C4-2B (cell line): ENCODE data around the gene OR51M1.
"Not testable (repeated sequence)": the region's sequence is repeated elsewhere in the genome, so short reads cannot be mapped to it uniquely, and the experiment has no call there.

Experiments used
- H3K27ac ChIP-seq: fragments of 450-650 bp; 2 replicates; pipeline ENCODE4 v1.5.1; 2017
- CTCF ChIP-seq: fragments of 450-650 bp; conservative IDR thresholded peaks from 2 replicates; pipeline ENCODE4 v1.5.1; 2017; ENCODE audit warnings: mild to moderate bottlenecking
- ZFX ChIP-seq: fragments of 450-650 bp; IDR thresholded peaks from 2 replicates; pipeline ENCODE4 v1.6.1; 2017

The OR51M1 gene

GRCh38 chr11:5383576-5383975 lies at the start of gene OR51M1:
TSS of gene OR51M1 (plus strand) at chr11:5383812. CDS start at chr11:5389399, 5,587 bp downstream.
- no peak within 1 kb of the TSS for H3K27ac ChIP-seq
- TF ChIP-seq ZFX (no peak), CTCF (no peak)

GRCh38 chr11:5335170-5335569 lies 48.4 kb upstream of the OR51M1 start:
- TF ChIP-seq CTCF (no peak), ZFX (no peak)
- H3K27ac ChIP-seq, result no peak overlapping the region

GRCh38 chr11:5336331-5336730 lies 47.3 kb upstream of the OR51M1 start:
- TF ChIP-seq CTCF (no peak), ZFX (no peak)
- no peak overlapping the region for H3K27ac ChIP-seq

GRCh38 chr11:5337253-5337652 lies 46.4 kb upstream of the OR51M1 start:
- H3K27ac ChIP-seq, result not testable (repeated sequence)

- H3K27ac ChIP-seq, result no peak overlapping the region
- TF ChIP-seq CTCF (no peak), ZFX (no peak)
Observed at GRCh38 chr11:5339771-5340322, 43.8 kb upstream of the OR51M1 start.

DNA sequence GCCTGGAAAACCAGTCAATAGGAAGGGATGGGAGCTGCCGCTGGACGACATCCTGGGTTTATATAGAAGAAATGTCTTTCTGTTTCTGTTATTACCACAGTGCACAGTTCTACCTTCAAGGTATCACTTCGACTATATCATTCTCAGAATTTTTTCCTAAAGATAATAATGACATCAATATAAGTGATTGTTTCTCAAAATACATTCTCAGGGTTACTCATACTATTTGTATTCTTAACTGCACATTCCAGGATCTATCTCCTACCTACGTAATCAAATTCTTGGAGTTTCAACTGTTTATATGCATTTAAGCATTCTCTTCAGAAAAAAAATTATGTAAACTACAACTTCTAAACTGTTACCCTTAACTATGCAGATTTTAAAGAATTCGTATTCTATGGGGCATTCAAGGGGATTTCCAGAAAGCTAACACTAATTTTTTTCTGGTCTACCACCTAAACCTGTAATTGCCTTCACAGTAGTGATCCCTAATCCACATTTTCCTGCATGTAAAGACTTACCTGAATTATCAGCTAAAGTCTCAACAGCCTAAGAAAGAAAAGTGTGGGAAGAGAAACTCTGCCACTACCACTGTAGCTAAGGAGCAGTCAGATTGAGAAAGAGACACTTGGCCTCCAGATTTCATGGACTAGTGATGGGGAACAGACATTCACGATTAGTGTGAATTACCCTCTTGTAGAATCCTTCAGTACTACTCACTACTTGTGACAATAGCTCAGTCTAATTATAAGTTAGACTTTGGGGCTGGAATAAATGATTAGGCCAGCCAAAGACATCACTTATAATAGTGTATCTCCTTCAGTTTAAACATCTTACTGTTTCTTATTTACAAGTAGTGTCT lies 39.9 kb upstream of the OR51M1 start, which contains the start of gene OR51B5:
Gene OR51B5, minus strand, starts transcription at position 51 of the 862 bp plus-strand sequence. Its CDS starts 0 bp downstream, at position 51.
- no peak within 1 kb of the TSS for H3K27ac ChIP-seq
- TF ChIP-seq CTCF (no peak), ZFX (no peak)

GRCh38 chr11:5345831-5346230 lies 37.8 kb upstream of the OR51M1 start:
- TF ChIP-seq ZFX (no peak), CTCF (no peak)
- no peak overlapping the region for H3K27ac ChIP-seq
